K562 (cell line): ENCODE data around the gene ITGAX. TPM values are rescaled to one million over a fixed set of nuclear protein-coding genes. Genes with fewer than 3 reads are reported as not detected.

Experiments used
- ATAC-seq: fragments of 200-7000 bp; cut with Tn5 transposase; 3 replicates; pipeline ENCODE4 v1.9.1; 2020; ENCODE audit warnings: moderate library complexity
- BruUV-seq: library from RNA; stranded (reverse); fragments of 400-500 nt; replicated peaks from 2 replicates; lab custom pipeline; 2021; lab: Mats Ljungman, UMichigan
- CTCF ChIA-PET: fragments of 300-600 bp; formaldehyde crosslinking; extraction: SDS; loops from one replicate; lab custom pipeline; 2021; ENCODE audit warnings: low intra/inter-chr PET ratio; lab: Yijun Ruan, JAX
- POLR2A ChIA-PET: fragments of 300-600, 350-650 bp; sonication (Branson Sonifier 250); formaldehyde crosslinking; extraction: SDS; loops from one replicate; lab custom pipeline; 2021; ENCODE audit warnings: antibody characterized with exemption, inconsistent platforms; lab: Yijun Ruan, JAX
- DNase-seq, 4 experiments: peaks; one replicate each; pipeline versions ENCODE4 v3.0.0 to v3.0.0-alpha.2; 2011 to 2018; ENCODE audit warnings: low spot score in 3 of 4, mixed read lengths in 3 of 4; ENCODE audit errors: extremely low read depth in 1 of 4
- FAIRE-seq: peaks from 2 replicates; lab custom pipeline; 2011; peaks lifted over from hg19 to GRCh38; lab: Jason Lieb, UNC
- H2AFZ ChIP-seq: 2 replicates; pipeline ENCODE4 v1.6.0; 2011; ENCODE audit warnings: low read depth, low read length, control low read depth, inconsistent platforms
- H3K27ac ChIP-seq: fragments of 200-600 bp; 3 replicates; pipeline ENCODE4 v1.8.0; 2011; ENCODE audit warnings: low read depth, mild to moderate bottlenecking, control low read depth, inconsistent platforms, low read length, moderate library complexity, mixed read lengths; ENCODE audit errors: extremely low read depth
- H3K27me3 ChIP-seq, 2 experiments: fragments of 300-600 bp in 1 of 2; 2 replicates in 1 of 2; 3 replicates in 1 of 2; pipeline versions ENCODE4 v1.6.0 to v1.8.0; 2011; ENCODE audit warnings: inconsistent platforms in 2 of 2, low read length in 2 of 2, mild to moderate bottlenecking in 1 of 2, mixed read lengths in 1 of 2, moderate library complexity in 1 of 2; ENCODE audit not compliant: control insufficient read depth in 2 of 2, insufficient read depth in 2 of 2
- H3K36me3 ChIP-seq: fragments of 300-600 bp; 3 replicates; pipeline ENCODE4 v1.8.0; 2011; ENCODE audit warnings: mild to moderate bottlenecking, low read length, inconsistent platforms; ENCODE audit not compliant: control insufficient read depth, insufficient read depth
- H3K4me1 ChIP-seq, 2 experiments: fragments of 200-600 bp in 1 of 2; replicated peaks in 1 of 2; 2 replicates in 1 of 2; 3 replicates in 1 of 2; pipeline versions ENCODE4 v1.5.1 to v1.8.0; 2011; ENCODE audit warnings: inconsistent platforms in 2 of 2, low read length in 2 of 2, mild to moderate bottlenecking in 1 of 2, mixed read lengths in 1 of 2, moderate library complexity in 1 of 2; ENCODE audit not compliant: control insufficient read depth in 2 of 2, insufficient read depth in 2 of 2
- H3K4me2 ChIP-seq: 2 replicates; pipeline ENCODE4 v1.6.1; 2011; ENCODE audit warnings: low read length, control low read depth, inconsistent platforms, mixed read lengths; ENCODE audit not compliant: insufficient read depth
- H3K4me3 ChIP-seq: fragments of 200-600 bp; sonication (generic), shearing (Covaris generic); 2 replicates; pipeline ENCODE4 v1.5.1; 2016; ENCODE audit warnings: control low read depth, inconsistent platforms
- H3K79me2 ChIP-seq: fragments of 200-600 bp; 3 replicates; pipeline ENCODE4 v1.8.0; 2011; ENCODE audit warnings: low read length, inconsistent platforms; ENCODE audit not compliant: control insufficient read depth, insufficient read depth
- H3K9ac ChIP-seq, 2 experiments: 2 replicates each; pipeline versions ENCODE4 v1.6.0 to v1.6.1; 2011; ENCODE audit warnings: low read depth in 2 of 2, low read length in 2 of 2, control low read depth in 1 of 2, inconsistent platforms in 1 of 2, mild to moderate bottlenecking in 1 of 2, mixed read lengths in 1 of 2; ENCODE audit not compliant: insufficient read depth in 1 of 2
- H3K9me1 ChIP-seq: one replicate; pipeline ENCODE4 v1.6.0; 2011; ENCODE audit warnings: inconsistent platforms, mild to moderate bottlenecking, low read length, moderate library complexity; ENCODE audit not compliant: control insufficient read depth, insufficient read depth
- H3K9me3 ChIP-seq: replicated peaks from 2 replicates; pipeline ENCODE4 v1.5.1; 2011; ENCODE audit warnings: low read depth, low read length, inconsistent platforms; ENCODE audit not compliant: control insufficient read depth, insufficient read depth
- H4K20me1 ChIP-seq: replicated peaks from 2 replicates; pipeline ENCODE4 v1.6.1; 2011; ENCODE audit warnings: low read length, inconsistent platforms, mixed read lengths; ENCODE audit not compliant: control insufficient read depth, insufficient read depth
- ARID3A ChIP-seq: IDR thresholded peaks from 2 replicates; pipeline ENCODE4 v1.6.1; 2012; ENCODE audit warnings: low read depth, low read length, improper control_type of control experiment, borderline replicate concordance
- BHLHE40 ChIP-seq: IDR thresholded peaks from 2 replicates; pipeline ENCODE4 v1.6.1; 2011; ENCODE audit warnings: low read length, improper control_type of control experiment
- COPS2 ChIP-seq: fragments of 450-650 bp; conservative IDR thresholded peaks from 2 replicates; pipeline ENCODE4 v1.6.1; 2016; ENCODE audit warnings: mild to moderate bottlenecking, moderate library complexity
- EHMT2 ChIP-seq: fragments of 450-650 bp; IDR thresholded peaks from 2 replicates; pipeline ENCODE4 v1.6.1; 2018; ENCODE audit warnings: antibody characterized with exemption
- HLTF ChIP-seq: fragments of 450-650 bp; IDR thresholded peaks from 2 replicates; pipeline ENCODE4 v1.6.1; 2016
- HMG20B ChIP-seq: fragments of 250-450 bp; sonication (Bioruptor Pico); IDR thresholded peaks from 2 replicates; pipeline ENCODE4 v1.5.0; 2021; ENCODE audit warnings: mild to moderate bottlenecking
- HNRNPK ChIP-seq: fragments of 200-400 bp; formaldehyde crosslinking; IDR thresholded peaks from one replicate; pipeline ENCODE4 v1.6.1; 2018; ENCODE audit warnings: mild to moderate bottlenecking, low read depth, low read length; ENCODE audit not compliant: poor library complexity, severe bottlenecking
- MAFG ChIP-seq: fragments of 450-650 bp; conservative IDR thresholded peaks from 2 replicates; pipeline ENCODE4 v1.6.1; 2016; ENCODE audit warnings: missing genetic modification characterization, missing compliant biosample characterization
- NBN ChIP-seq: fragments of 450-650 bp; IDR thresholded peaks from 2 replicates; pipeline ENCODE4 v1.6.1; 2016; ENCODE audit warnings: low read depth, mild to moderate bottlenecking
- NR2F6 ChIP-seq: fragments of 450-650 bp; formaldehyde crosslinking; IDR thresholded peaks from 2 replicates; pipeline ENCODE4 v1.4.0; 2020; ENCODE audit warnings: mild to moderate bottlenecking
- RCOR1 ChIP-seq, 2 experiments: IDR thresholded peaks; 2 replicates each; pipeline ENCODE4 v1.6.1; 2012; ENCODE audit warnings: low read depth in 2 of 2, low read length in 2 of 2, borderline replicate concordance in 1 of 2, improper control_type of control experiment in 1 of 2
- SRSF3 ChIP-seq: fragments of 200-400 bp; formaldehyde crosslinking; IDR thresholded peaks from 2 replicates; pipeline ENCODE4 v1.6.1; 2016; ENCODE audit warnings: mild to moderate bottlenecking, low read length, moderate library complexity; ENCODE audit not compliant: insufficient read depth
- TSHZ1 ChIP-seq: fragments of 250-450 bp; sonication (Bioruptor Pico); IDR thresholded peaks from 2 replicates; pipeline ENCODE4 v1.4.0; 2020; ENCODE audit warnings: mild to moderate bottlenecking, moderate library complexity
- U2AF1 ChIP-seq: fragments of 200-400 bp; formaldehyde crosslinking; optimal IDR thresholded peaks from 2 replicates; pipeline ENCODE3; 2017; ENCODE audit warnings: mild to moderate bottlenecking, low read depth, low read length, moderate library complexity
- ZBTB33 ChIP-seq: sonication (generic); formaldehyde crosslinking; IDR thresholded peaks from 2 replicates; pipeline ENCODE4 v1.8.1; 2023; ENCODE audit warnings: mild to moderate bottlenecking, missing genetic modification reagents
- ZNF121 ChIP-seq: sonication (generic); formaldehyde crosslinking; conservative IDR thresholded peaks from 2 replicates; pipeline ENCODE4 v1.8.0; 2022; ENCODE audit warnings: missing genetic modification reagents
- ZNF133 ChIP-seq: fragments of 250-450 bp; sonication (Bioruptor Pico); IDR thresholded peaks from 2 replicates; pipeline ENCODE4 v1.4.0; 2020; ENCODE audit warnings: mild to moderate bottlenecking
- ZNF165 ChIP-seq: fragments of 250-450 bp; sonication (Bioruptor Pico); IDR thresholded peaks from 2 replicates; pipeline ENCODE4 v1.4.0; 2020; ENCODE audit warnings: borderline replicate concordance
- WGBS: fragments of 100-300 bp; shearing (Covaris generic); methylation state at CpG from one replicate; pipeline ENCODE4 v1.1.6; 2016; ENCODE audit warnings: low coverage, mixed read lengths; ENCODE audit not compliant: insufficient coverage; ENCODE audit errors: missing lambda C conversion rate; 5-methylcytosine and 5-hydroxymethylcytosine counted together
- in situ Hi-C: fragments of 300-500 bp; cut with MboI; formaldehyde crosslinking; loops from 4 replicates; pipeline ENCODE4 v1.15.0; 2018; ENCODE audit warnings: inconsistent platforms, mixed read lengths
- intact Hi-C: fragments of 100-400 bp; cut with micrococcal nuclease; formaldehyde crosslinking; loops from 2 replicates; pipeline ENCODE4 v1.14.2; 2022
- polyA plus RNA-seq, 8 experiments: library from polyadenylated mRNA; depleted of rRNA in 4 of 8; stranded (reverse) in 5 of 8; unstranded in 3 of 8; fragments of >200 nt; fragmentation: Nextera tagmentation in 2 of 8; fragmentation: Illumina TruSeq in 1 of 8; extraction: Ambion mirVana in 2 of 8; extraction: Trizol in 1 of 8; gene quantifications; 2 replicates each; pipeline versions ENCODE4 v1.2.1 to v1.2.3, GENCODE V29; 2011 to 2014; ENCODE audit warnings: inconsistent platforms in 1 of 8, missing spikeins in 1 of 8
- total RNA-seq, 7 experiments: library from RNA; depleted of rRNA in 6 of 7; stranded (reverse); fragments of >200 nt in 6 of 7; fragmentation: Illumina TruSeq in 2 of 7; extraction: Trizol in 2 of 7; gene quantifications; 2 replicates each; pipeline versions ENCODE4 v1.2.1 to v1.2.3, GENCODE V29; 2011 to 2021; ENCODE audit warnings: low replicate concordance in 1 of 7

The ITGAX gene
- total and polyA plus RNA-seq, 9 of the 15 experiments (the other 6 are each of a cell fraction or from before 2014, with no cell fraction given) = 0.03 to 0.58 (median 0.14) TPM

DNA sequence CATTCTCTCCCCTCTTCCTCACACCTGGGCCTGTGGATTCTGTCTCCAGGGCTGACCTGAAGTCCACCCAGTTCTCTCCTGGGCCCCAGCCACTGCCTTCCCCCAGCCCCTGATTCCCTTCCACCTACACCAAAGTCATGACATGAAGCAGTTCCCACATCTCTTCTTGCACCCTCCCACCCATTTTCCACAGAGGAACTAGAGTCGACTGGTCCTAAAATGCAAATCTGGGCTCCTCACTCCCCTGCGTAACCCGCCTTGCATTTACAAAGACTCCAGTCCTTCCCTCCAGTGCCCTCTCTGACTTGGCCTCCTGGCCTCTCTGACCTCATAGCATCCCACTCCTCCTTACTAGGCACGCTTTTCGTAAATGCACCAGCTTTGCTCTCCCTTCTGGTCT, 58.4 kb downstream of the ITGAX start:
- ChIA-PET CTCF (no interaction called here), POLR2A (interaction anchor here (0.5 kb wide), 1 partner anchor 10 kb away, joined by 3 read pairs; no protein-coding TSS in a partner anchor)
- ATAC-seq = no peak
- intact Hi-C loops = no loop called here
- Histone ChIP-seq H3K9ac (no peak overlapping the region), H3K9me3 (no peaks in the 10 kb centered on the region), H3K4me1 (peaks cover 0 to 9% of the 10 kb centered on the region in 2 experiments; a peak in 2 of 5 replicates), H3K27me3 (peaks cover 12 to 60% of the 10 kb centered on the region in 2 experiments; a peak in 3 of 5 replicates), H2AFZ (no peak overlapping the region), H3K9me1 (no peaks in the 10 kb centered on the region), H4K20me1 (no peaks in the 10 kb centered on the region), H3K79me2 (no peaks in the 10 kb centered on the region), H3K4me3 (no peak overlapping the region), H3K36me3 (no peaks in the 10 kb centered on the region), H3K4me2 (no peak overlapping the region), H3K27ac (no peak overlapping the region)
- in situ Hi-C loops = no loop called here
- no peak for DNase-seq
- no peak for FAIRE-seq
- 33% methylated on average over 5 of the region's 5 CpGs for WGBS
- no TSS peak for BruUV-seq
- TF ChIP-seq ZBTB33 (CRISPR knock-in tag) = no peak
- TF ChIP-seq HMG20B (CRISPR knock-in tag) = no peak
- no peak for TF ChIP-seq EHMT2
- TF ChIP-seq COPS2 = no peak
- no peak for TF ChIP-seq HNRNPK
- TF ChIP-seq TSHZ1 (CRISPR knock-in tag) = no peak
- TF ChIP-seq U2AF1 = no peak
- no peak for TF ChIP-seq SRSF3
- no peak for TF ChIP-seq ZNF133
- TF ChIP-seq ZNF165 (CRISPR knock-in tag) = no peak
- no peak for TF ChIP-seq NR2F6
- no peak for TF ChIP-seq RCOR1 (IDR thresholded peaks at IDR 0.05; ENCODE audit: borderline replicate concordance in 1 of 2, low read depth in 2 of 2, low read length in 2 of 2)
- TF ChIP-seq MAFG = no peak
- no peak for TF ChIP-seq NBN
- no peak for TF ChIP-seq BHLHE40
- TF ChIP-seq ARID3A = no peak
- no peak for TF ChIP-seq ZNF121 (CRISPR knock-in tag)
- TF ChIP-seq HLTF = no peak
